GM12878 (cell line): ENCODE results near the gene COL4A3. TPM values are rescaled to one million over a fixed set of nuclear protein-coding genes. Genes with fewer than 3 reads are reported as not detected.

Source experiments
- ATAC-seq: fragments of 200-7000 bp; cut with Tn5 transposase; 3 replicates; pipeline ENCODE4 v1.9.1; 2020; ENCODE audit warnings: mild to moderate bottlenecking, moderate library complexity
- BruUV-seq: library from RNA; stranded (reverse); fragments of 400-500 nt; replicated peaks from 2 replicates; lab custom pipeline; 2021; lab: Mats Ljungman, UMichigan
- CTCF ChIA-PET: fragments of 300-600 bp; sonication (Branson Sonifier 250); formaldehyde crosslinking; extraction: SDS; loops from one replicate; lab custom pipeline; 2021; ENCODE audit warnings: inconsistent platforms; lab: Yijun Ruan, JAX
- POLR2A ChIA-PET: fragments of 350-600 bp; formaldehyde crosslinking; extraction: SDS; loops from one replicate; lab custom pipeline; 2021; ENCODE audit warnings: inconsistent platforms; lab: Charles Lee
- RAD21 ChIA-PET: fragments of 300-600 bp; sonication (Branson Sonifier 250); formaldehyde crosslinking; loops from one replicate; lab custom pipeline; 2023; ENCODE audit warnings: antibody characterized with exemption; ENCODE audit not compliant: unreplicated experiment; lab: Charles Lee
- SMC1A ChIA-PET: fragments of 300-600 bp; sonication (Branson Sonifier 250); formaldehyde crosslinking; loops from one replicate; lab custom pipeline; 2023; ENCODE audit not compliant: unreplicated experiment, uncharacterized antibody; lab: Charles Lee
- DNase-seq: peaks from one replicate; pipeline ENCODE4 v3.0.0-alpha.2; 2011; ENCODE audit warnings: low read depth, low spot score
- FAIRE-seq: peaks from 3 replicates; lab custom pipeline; 2011; peaks lifted over from hg19 to GRCh38; lab: Jason Lieb, UNC
- H2AFZ ChIP-seq: 2 replicates; pipeline ENCODE4 v1.6.0; 2011; ENCODE audit warnings: low read depth, low read length, control low read depth; ENCODE audit not compliant: control insufficient read depth
- H3K27ac ChIP-seq: 2 replicates; pipeline ENCODE4 v1.5.1; 2011; ENCODE audit warnings: control low read depth; ENCODE audit not compliant: control insufficient read depth, insufficient read depth
- H3K27me3 ChIP-seq, 2 experiments: replicated peaks in 1 of 2; 2 replicates each; pipeline versions ENCODE4 v1.6.0 to v1.6.1; 2011; ENCODE audit warnings: low read length in 1 of 2; ENCODE audit not compliant: control insufficient read depth in 2 of 2, insufficient read depth in 2 of 2
- H3K36me3 ChIP-seq, 2 experiments: 2 replicates each; pipeline ENCODE4 v1.5.1; 2011; ENCODE audit warnings: low read length in 1 of 2; ENCODE audit not compliant: control insufficient read depth in 2 of 2, insufficient read depth in 2 of 2
- H3K4me1 ChIP-seq: 2 replicates; pipeline ENCODE4 v1.6.1; 2011; ENCODE audit warnings: mild to moderate bottlenecking, low read length, moderate library complexity, mixed read lengths; ENCODE audit not compliant: control insufficient read depth, insufficient read depth
- H3K4me2 ChIP-seq: 2 replicates; pipeline ENCODE4 v1.6.0; 2011; ENCODE audit warnings: control low read depth; ENCODE audit not compliant: control insufficient read depth, insufficient read depth
- H3K4me3 ChIP-seq: fragments of 200-600 bp; sonication (generic); 2 replicates; pipeline ENCODE4 v1.5.1; 2016
- H3K79me2 ChIP-seq: 2 replicates; pipeline ENCODE4 v1.6.0; 2011; ENCODE audit warnings: low read length; ENCODE audit not compliant: control insufficient read depth, insufficient read depth
- H3K9ac ChIP-seq: 2 replicates; pipeline ENCODE4 v1.8.0; 2011; ENCODE audit warnings: low read length, control low read depth, mixed read lengths; ENCODE audit not compliant: control insufficient read depth, insufficient read depth
- H3K9me3 ChIP-seq: replicated peaks from 3 replicates; pipeline ENCODE4 v1.5.1; 2011; ENCODE audit warnings: mild to moderate bottlenecking, low read length; ENCODE audit not compliant: control insufficient read depth, insufficient read depth
- H4K20me1 ChIP-seq: 2 replicates; pipeline ENCODE4 v1.6.0; 2011; ENCODE audit not compliant: control insufficient read depth, insufficient read depth
- BMI1 ChIP-seq: fragments of 450-650 bp; IDR thresholded peaks from 2 replicates; pipeline ENCODE4 v1.6.1; 2016; ENCODE audit warnings: mild to moderate bottlenecking, moderate library complexity, borderline replicate concordance
- EP300 ChIP-seq, 2 experiments: fragments of 150-350 bp in 1 of 2; IDR thresholded peaks; 2 replicates each; pipeline ENCODE4 v1.6.1; 2011 to 2012; ENCODE audit warnings: low read depth in 2 of 2, low read length in 2 of 2, borderline replicate concordance in 1 of 2, improper control_type of control experiment in 1 of 2, inconsistent platforms in 1 of 2; ENCODE audit not compliant: control insufficient read depth in 1 of 2
- NFYA ChIP-seq: IDR thresholded peaks from 2 replicates; pipeline ENCODE4 v1.6.1; 2011; ENCODE audit warnings: low read depth, mild to moderate bottlenecking, low read length, improper control_type of control experiment, borderline replicate concordance
- RCOR1 ChIP-seq: conservative IDR thresholded peaks from 2 replicates; pipeline ENCODE4 v1.6.1; 2012; ENCODE audit warnings: low read depth, low read length, improper control_type of control experiment
- SMARCA5 ChIP-seq: fragments of 450-650 bp; IDR thresholded peaks from 2 replicates; pipeline ENCODE4 v1.6.1; 2017; ENCODE audit warnings: mild to moderate bottlenecking
- SRF ChIP-seq, 2 experiments: IDR thresholded peaks; 2 replicates each; pipeline ENCODE4 v1.6.1; 2011; ENCODE audit warnings: low read depth in 2 of 2, low read length in 2 of 2, mild to moderate bottlenecking in 1 of 2, moderate library complexity in 1 of 2
- ZBED1 ChIP-seq: IDR thresholded peaks from 2 replicates; pipeline ENCODE4 v1.6.1; 2016; ENCODE audit warnings: borderline replicate concordance
- ZNF24 ChIP-seq: fragments of 450-650 bp; IDR thresholded peaks from 2 replicates; pipeline ENCODE4 v1.6.1; 2017; ENCODE audit warnings: antibody characterized with exemption, mild to moderate bottlenecking
- WGBS: methylation state at CpG from one replicate; pipeline ENCODE4 v1.1.6; 2016; ENCODE audit warnings: low lambda C conversion rate; ENCODE audit not compliant: insufficient replicate concordance, insufficient coverage; ENCODE audit errors: missing lambda C conversion rate; 5-methylcytosine and 5-hydroxymethylcytosine counted together
- in situ Hi-C: fragments of 300-500 bp; cut with MboI; formaldehyde crosslinking; loops from 9 replicates; pipeline ENCODE4 v1.14.3; 2018; ENCODE audit warnings: mixed read lengths
- intact Hi-C: fragments of 100-400 bp; cut with micrococcal nuclease; formaldehyde crosslinking; loops from one replicate; pipeline ENCODE4 v1.14.2; 2022; ENCODE audit not compliant: unreplicated experiment
- polyA plus RNA-seq, 11 experiments: library from polyadenylated mRNA; depleted of rRNA in 4 of 11; unstranded in 6 of 11; stranded (reverse) in 5 of 11; fragments of >200 nt; fragmentation: Nextera tagmentation in 4 of 11; fragmentation: Illumina TruSeq in 1 of 11; extraction: Ambion mirVana in 4 of 11; extraction: Trizol in 1 of 11; gene quantifications; 1 replicate in 1 of 11; 2 replicates in 10 of 11; pipeline versions ENCODE4 v1.2.1 to v1.2.3, GENCODE V29; 2011 to 2016; ENCODE audit warnings: inconsistent platforms in 2 of 11, missing spikeins in 2 of 11, low read depth in 1 of 11
- total RNA-seq, 4 experiments: library from RNA; depleted of rRNA in 3 of 4; stranded (reverse); fragments of >200 nt in 3 of 4; fragmentation: Illumina TruSeq in 1 of 4; extraction: Trizol in 1 of 4; gene quantifications; 2 replicates each; pipeline versions ENCODE4 v1.2.1 to v1.2.3, GENCODE V29; 2013 to 2021
- TF ChIP-seq, protein P1 (sequence below): IDR thresholded peaks from 2 replicates; pipeline ENCODE4 v1.6.1; 2012; ENCODE audit warnings: low read depth, low read length, improper control_type of control experiment
- TF ChIP-seq, protein P2 (sequence below): fragments of 450-650 bp; IDR thresholded peaks from 2 replicates; pipeline ENCODE4 v1.6.1; 2016; ENCODE audit warnings: mild to moderate bottlenecking
- TF ChIP-seq, protein P3 (sequence below): IDR thresholded peaks from 2 replicates; pipeline ENCODE4 v1.6.1; 2011; ENCODE audit warnings: low read depth, low read length, improper control_type of control experiment, borderline replicate concordance
- TF ChIP-seq, protein P4 (sequence below): fragments of 450-650 bp; IDR thresholded peaks from 2 replicates; pipeline ENCODE4 v1.6.1; 2016; ENCODE audit warnings: mild to moderate bottlenecking, moderate library complexity, borderline replicate concordance
- TF ChIP-seq, protein P5 (sequence below): fragments of 450-650 bp; formaldehyde crosslinking; IDR thresholded peaks from 2 replicates; pipeline ENCODE4 v1.4.0; 2022; ENCODE audit warnings: mild to moderate bottlenecking, moderate library complexity

Gene COL4A3
- total and polyA plus RNA-seq, 10 of the 15 experiments (the other 5 are each of a cell fraction or from before 2014, with no cell fraction given) = 0.34 to 10.5 (median 3.8) TPM

DNA sequence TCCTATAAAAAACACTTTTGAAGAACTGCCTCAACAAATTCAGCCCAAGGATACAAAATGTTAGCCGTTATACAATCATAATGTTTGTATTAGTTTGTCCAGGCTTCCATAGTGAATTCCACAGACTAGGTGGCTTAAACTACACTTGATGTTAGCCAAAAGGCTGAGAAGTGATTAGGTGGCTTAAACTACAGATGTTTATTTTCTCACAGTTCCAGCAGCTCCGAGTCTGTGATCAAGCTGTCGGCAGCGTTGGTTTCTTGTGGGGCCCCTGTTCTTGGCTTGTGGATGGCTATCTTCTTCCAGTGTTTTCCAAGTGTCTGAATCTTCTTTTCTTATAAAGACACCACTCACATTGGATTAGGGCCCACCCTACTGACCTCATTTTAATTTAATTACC lies 129.1 kb downstream of the COL4A3 start:
- Histone ChIP-seq H4K20me1 (no peaks in the 10 kb centered on the region), H3K27me3 (no peaks in the 10 kb centered on the region), H3K4me1 (no peaks in the 10 kb centered on the region), H2AFZ (no peak overlapping the region), H3K27ac (no peak overlapping the region), H3K36me3 (no peaks in the 10 kb centered on the region), H3K4me3 (no peak overlapping the region), H3K9me3 (no peaks in the 10 kb centered on the region), H3K9ac (no peak overlapping the region), H3K79me2 (no peaks in the 10 kb centered on the region), H3K4me2 (no peak overlapping the region)
- ChIA-PET SMC1A (no interaction called here), POLR2A (no interaction called here), CTCF (interaction anchor here (1.8 kb wide), 1 partner anchor 55 kb away, joined by 6 read pairs; no protein-coding TSS in a partner anchor), RAD21 (no interaction called here)
- ATAC-seq = no peak
- intact Hi-C loops (no loop called here), in situ Hi-C loops (no loop called here)
- FAIRE-seq = no peak
- no peak for DNase-seq
- BruUV-seq = no TSS peak
- WGBS = 97% methylated on average over 4 of the region's 4 CpGs
- TF ChIP-seq SRF (IDR thresholded peaks at IDR 0.05; ENCODE audit: low read depth in 2 of 2, low read length in 2 of 2) = no peak
- TF ChIP-seq, protein P1, sequence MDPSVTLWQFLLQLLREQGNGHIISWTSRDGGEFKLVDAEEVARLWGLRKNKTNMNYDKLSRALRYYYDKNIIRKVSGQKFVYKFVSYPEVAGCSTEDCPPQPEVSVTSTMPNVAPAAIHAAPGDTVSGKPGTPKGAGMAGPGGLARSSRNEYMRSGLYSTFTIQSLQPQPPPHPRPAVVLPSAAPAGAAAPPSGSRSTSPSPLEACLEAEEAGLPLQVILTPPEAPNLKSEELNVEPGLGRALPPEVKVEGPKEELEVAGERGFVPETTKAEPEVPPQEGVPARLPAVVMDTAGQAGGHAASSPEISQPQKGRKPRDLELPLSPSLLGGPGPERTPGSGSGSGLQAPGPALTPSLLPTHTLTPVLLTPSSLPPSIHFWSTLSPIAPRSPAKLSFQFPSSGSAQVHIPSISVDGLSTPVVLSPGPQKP = no peak
- TF ChIP-seq, protein P2, sequence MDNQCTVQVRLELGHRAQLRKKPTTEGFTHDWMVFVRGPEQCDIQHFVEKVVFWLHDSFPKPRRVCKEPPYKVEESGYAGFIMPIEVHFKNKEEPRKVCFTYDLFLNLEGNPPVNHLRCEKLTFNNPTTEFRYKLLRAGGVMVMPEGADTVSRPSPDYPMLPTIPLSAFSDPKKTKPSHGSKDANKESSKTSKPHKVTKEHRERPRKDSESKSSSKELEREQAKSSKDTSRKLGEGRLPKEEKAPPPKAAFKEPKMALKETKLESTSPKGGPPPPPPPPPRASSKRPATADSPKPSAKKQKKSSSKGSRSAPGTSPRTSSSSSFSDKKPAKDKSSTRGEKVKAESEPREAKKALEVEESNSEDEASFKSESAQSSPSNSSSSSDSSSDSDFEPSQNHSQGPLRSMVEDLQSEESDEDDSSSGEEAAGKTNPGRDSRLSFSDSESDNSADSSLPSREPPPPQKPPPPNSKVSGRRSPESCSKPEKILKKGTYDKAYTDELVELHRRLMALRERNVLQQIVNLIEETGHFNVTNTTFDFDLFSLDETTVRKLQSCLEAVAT = no peak
- TF ChIP-seq EP300 (IDR thresholded peaks at IDR 0.05; ENCODE audit: borderline replicate concordance in 1 of 2, control insufficient read depth in 1 of 2, low read depth in 2 of 2, low read length in 2 of 2) = no peak
- TF ChIP-seq BMI1 = no peak
- no peak for TF ChIP-seq NFYA
- TF ChIP-seq SMARCA5 = no peak
- TF ChIP-seq ZNF24 = no peak
- TF ChIP-seq RCOR1 = no peak
- TF ChIP-seq ZBED1 = no peak
- TF ChIP-seq, protein P3, sequence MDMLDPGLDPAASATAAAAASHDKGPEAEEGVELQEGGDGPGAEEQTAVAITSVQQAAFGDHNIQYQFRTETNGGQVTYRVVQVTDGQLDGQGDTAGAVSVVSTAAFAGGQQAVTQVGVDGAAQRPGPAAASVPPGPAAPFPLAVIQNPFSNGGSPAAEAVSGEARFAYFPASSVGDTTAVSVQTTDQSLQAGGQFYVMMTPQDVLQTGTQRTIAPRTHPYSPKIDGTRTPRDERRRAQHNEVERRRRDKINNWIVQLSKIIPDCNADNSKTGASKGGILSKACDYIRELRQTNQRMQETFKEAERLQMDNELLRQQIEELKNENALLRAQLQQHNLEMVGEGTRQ = no peak
- TF ChIP-seq, protein P4, sequence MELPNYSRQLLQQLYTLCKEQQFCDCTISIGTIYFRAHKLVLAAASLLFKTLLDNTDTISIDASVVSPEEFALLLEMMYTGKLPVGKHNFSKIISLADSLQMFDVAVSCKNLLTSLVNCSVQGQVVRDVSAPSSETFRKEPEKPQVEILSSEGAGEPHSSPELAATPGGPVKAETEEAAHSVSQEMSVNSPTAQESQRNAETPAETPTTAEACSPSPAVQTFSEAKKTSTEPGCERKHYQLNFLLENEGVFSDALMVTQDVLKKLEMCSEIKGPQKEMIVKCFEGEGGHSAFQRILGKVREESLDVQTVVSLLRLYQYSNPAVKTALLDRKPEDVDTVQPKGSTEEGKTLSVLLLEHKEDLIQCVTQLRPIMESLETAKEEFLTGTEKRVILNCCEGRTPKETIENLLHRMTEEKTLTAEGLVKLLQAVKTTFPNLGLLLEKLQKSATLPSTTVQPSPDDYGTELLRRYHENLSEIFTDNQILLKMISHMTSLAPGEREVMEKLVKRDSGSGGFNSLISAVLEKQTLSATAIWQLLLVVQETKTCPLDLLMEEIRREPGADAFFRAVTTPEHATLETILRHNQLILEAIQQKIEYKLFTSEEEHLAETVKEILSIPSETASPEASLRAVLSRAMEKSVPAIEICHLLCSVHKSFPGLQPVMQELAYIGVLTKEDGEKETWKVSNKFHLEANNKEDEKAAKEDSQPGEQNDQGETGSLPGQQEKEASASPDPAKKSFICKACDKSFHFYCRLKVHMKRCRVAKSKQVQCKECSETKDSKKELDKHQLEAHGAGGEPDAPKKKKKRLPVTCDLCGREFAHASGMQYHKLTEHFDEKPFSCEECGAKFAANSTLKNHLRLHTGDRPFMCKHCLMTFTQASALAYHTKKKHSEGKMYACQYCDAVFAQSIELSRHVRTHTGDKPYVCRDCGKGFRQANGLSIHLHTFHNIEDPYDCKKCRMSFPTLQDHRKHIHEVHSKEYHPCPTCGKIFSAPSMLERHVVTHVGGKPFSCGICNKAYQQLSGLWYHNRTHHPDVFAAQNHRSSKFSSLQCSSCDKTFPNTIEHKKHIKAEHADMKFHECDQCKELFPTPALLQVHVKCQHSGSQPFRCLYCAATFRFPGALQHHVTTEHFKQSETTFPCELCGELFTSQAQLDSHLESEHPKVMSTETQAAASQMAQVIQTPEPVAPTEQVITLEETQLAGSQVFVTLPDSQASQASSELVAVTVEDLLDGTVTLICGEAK = no peak
- TF ChIP-seq, protein P5, sequence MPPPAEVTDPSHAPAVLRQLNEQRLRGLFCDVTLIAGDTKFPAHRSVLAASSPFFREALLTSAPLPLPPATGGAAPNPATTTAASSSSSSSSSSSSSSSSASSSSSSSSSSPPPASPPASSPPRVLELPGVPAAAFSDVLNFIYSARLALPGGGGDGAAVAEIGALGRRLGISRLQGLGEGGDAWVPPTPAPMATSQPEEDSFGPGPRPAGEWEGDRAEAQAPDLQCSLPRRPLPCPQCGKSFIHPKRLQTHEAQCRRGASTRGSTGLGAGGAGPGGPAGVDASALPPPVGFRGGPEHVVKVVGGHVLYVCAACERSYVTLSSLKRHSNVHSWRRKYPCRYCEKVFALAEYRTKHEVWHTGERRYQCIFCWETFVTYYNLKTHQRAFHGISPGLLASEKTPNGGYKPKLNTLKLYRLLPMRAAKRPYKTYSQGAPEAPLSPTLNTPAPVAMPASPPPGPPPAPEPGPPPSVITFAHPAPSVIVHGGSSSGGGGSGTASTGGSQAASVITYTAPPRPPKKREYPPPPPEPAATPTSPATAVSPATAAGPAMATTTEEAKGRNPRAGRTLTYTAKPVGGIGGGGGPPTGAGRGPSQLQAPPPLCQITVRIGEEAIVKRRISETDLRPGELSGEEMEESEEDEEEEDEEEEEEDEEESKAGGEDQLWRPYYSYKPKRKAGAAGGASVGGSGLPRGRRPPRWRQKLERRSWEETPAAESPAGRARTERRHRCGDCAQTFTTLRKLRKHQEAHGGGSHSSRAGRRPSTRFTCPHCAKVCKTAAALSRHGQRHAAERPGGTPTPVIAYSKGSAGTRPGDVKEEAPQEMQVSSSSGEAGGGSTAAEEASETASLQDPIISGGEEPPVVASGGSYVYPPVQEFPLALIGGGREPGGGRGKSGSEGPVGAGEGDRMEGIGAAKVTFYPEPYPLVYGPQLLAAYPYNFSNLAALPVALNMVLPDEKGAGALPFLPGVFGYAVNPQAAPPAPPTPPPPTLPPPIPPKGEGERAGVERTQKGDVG (CRISPR knock-in tag) = no peak
